WERI-Rb-1 (cell line): ENCODE data around the gene POLR3G.

Experiments used
- DNase-seq: peaks from one replicate; pipeline ENCODE4 v3.0.0-alpha.2; 2020
- H3K27ac ChIP-seq: fragments of 250-450 bp; sonication (Bioruptor Pico); 2 replicates; pipeline ENCODE4 v1.5.1; 2020; ENCODE audit warnings: mild to moderate bottlenecking, moderate library complexity
- H3K27me3 ChIP-seq: fragments of 250-450 bp; sonication (Bioruptor Pico); 2 replicates; pipeline ENCODE4 v1.5.1; 2021; ENCODE audit warnings: mild to moderate bottlenecking, low read depth, moderate library complexity; ENCODE audit not compliant: insufficient read depth, severe bottlenecking
- H3K36me3 ChIP-seq: fragments of 250-450 bp; sonication (Bioruptor Pico); 2 replicates; pipeline ENCODE4 v1.5.1; 2020; ENCODE audit warnings: mild to moderate bottlenecking, moderate library complexity
- H3K4me3 ChIP-seq: 2 replicates; pipeline ENCODE4 v1.5.1; 2011; ENCODE audit warnings: low read depth, mild to moderate bottlenecking, control low read depth, low read length
- H3K9me3 ChIP-seq: fragments of 250-450 bp; sonication (Bioruptor Pico); 2 replicates; pipeline ENCODE4 v1.5.1; 2021; ENCODE audit warnings: mild to moderate bottlenecking, moderate library complexity; ENCODE audit not compliant: severe bottlenecking
- CTCF ChIP-seq: IDR thresholded peaks from 2 replicates; pipeline ENCODE4 v1.5.1; 2011; ENCODE audit warnings: low read depth, mild to moderate bottlenecking, control low read depth, inconsistent platforms, low read length

POLR3G gene

DNA sequence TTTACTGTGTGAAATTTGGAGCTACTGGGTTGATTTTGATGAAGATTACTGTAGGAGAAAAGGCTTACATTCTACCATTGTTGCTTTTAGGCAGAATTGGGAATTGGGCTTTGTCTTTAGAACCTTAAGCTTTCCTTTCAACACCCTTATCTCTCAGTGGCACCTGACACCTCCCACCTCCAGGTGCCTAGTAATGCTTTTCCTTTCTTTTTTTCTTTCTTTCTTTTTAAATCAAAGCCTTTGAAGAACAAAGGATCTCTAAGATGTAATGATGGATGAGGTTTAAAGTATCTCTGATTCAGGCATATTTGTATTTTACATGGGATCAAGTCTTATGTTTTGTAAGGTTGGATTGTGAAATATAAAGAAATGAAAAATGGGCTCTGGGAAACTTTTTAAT, 81.0 kb downstream of the POLR3G start:
- H3K36me3 ChIP-seq, result no peaks in the 10 kb centered on the region; the same call in 1 of the 2 replicates
- DNase-seq, result no peak
- no peak overlapping the region for H3K4me3 ChIP-seq
- H3K27me3 ChIP-seq, result no peaks in the 10 kb centered on the region
- no peak overlapping the region for H3K27ac ChIP-seq
- TF ChIP-seq CTCF, result no peak
- no peaks in the 10 kb centered on the region for H3K9me3 ChIP-seq

GRCh38 chr5:90557391-90557790, 82.7 kb downstream of the POLR3G start:
- TF ChIP-seq CTCF, result no peak
- H3K27ac ChIP-seq, result peak overlapping the region; percentile 81
- no peaks in the 10 kb centered on the region for H3K9me3 ChIP-seq
- H3K36me3 ChIP-seq, result peaks cover 6% of the 10 kb centered on the region
- DNase-seq, result no peak
- H3K27me3 ChIP-seq, result no peaks in the 10 kb centered on the region
- peak overlapping the region; percentile 82 for H3K4me3 ChIP-seq

- H3K27me3 ChIP-seq, result no peaks in the 10 kb centered on the region
- no peak for DNase-seq
- no peak for TF ChIP-seq CTCF
- peaks cover 6% of the 10 kb centered on the region for H3K36me3 ChIP-seq
- peak overlapping the region; percentile 81 for H3K27ac ChIP-seq
- peak overlapping the region; percentile 82 for H3K4me3 ChIP-seq
- H3K9me3 ChIP-seq, result no peaks in the 10 kb centered on the region
These were observed 83.2 kb downstream of the POLR3G start for GRCh38 chr5:90557871-90558270.

DNA sequence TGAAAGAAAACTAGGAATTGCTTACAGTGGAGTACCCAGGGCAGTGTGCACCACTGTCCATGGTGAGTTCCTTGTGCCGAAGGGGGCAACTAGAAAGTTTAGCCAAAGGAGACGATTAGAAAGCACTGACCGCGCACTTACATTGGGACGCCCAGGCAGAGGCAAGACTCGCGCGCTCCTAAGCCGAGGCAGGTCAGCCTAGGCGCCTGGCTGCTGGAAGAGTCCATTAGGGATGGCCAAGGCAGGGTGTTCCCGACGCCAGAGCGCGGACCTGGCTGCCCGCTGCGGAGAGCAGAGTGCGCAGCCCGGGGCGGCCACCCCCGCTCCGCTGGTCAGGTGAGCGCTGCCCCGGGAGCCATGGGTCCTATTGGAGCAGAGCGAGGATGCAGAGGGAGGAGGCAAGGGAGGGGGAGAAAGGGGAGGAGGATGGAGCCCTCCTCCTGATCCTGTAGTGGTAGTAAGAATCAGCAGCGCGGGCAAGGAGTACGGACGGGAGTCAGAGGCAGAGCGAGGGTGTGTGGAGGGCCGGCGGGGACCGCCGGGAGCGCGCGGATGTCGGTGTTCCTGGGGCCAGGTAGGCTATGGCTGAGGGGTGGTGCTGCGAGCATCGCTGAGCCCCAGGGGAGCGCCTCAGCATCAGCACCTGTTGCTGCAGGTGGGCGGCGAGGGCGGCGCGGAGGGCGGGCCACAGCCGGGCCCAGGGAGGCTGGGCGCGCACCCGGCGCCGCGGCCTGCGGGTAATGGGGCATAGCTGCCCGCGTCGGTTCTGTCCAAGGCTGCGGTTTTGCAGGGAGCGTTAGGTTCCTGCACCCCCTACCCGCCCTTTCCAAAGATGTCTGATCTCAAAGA, 83.9 kb downstream of the POLR3G start, which contains the start of gene ADGRV1:
TSS of gene ADGRV1 (plus strand) at position 454 of the 849 bp plus-strand sequence. CDS start at position 553, 99 bp downstream.
- no peaks in the 10 kb centered on the region for H3K9me3 ChIP-seq
- peak within 1 kb of the TSS; percentile 89 for H3K27ac ChIP-seq
- no peaks in the 10 kb centered on the region for H3K27me3 ChIP-seq
- H3K36me3 ChIP-seq, result peaks cover 6% of the 10 kb centered on the region
- DNase-seq, result peak; percentile 98
- H3K4me3 ChIP-seq, result peak within 1 kb of the TSS; percentile 82
- no peak for TF ChIP-seq CTCF

DNA sequence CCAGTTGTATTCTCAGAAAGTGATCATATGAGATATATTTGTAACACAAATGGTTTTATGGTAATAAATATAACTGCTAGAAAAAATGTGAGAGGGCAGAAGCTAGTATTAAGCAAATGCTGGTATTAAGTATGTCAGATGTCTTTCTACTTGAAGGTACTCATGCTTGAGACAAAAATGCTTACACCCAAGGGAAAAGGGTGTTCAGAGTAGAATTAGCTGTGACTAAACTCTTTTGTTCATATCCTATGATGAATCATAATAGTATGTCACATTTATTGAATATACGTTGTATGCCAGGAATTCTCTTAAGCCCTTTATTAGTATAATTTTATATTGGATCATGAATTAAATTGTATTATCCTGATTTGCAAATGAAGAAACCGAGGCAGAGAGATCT, 86.1 kb downstream of the POLR3G start:
- no peaks in the 10 kb centered on the region for H3K9me3 ChIP-seq
- peak overlapping the region; percentile 89 for H3K27ac ChIP-seq
- no peaks in the 10 kb centered on the region for H3K27me3 ChIP-seq
- DNase-seq, result no peak
- H3K4me3 ChIP-seq, result peak overlapping the region; percentile 82
- TF ChIP-seq CTCF, result no peak
- H3K36me3 ChIP-seq, result peaks cover 6% of the 10 kb centered on the region
